Measurements from ENCODE around the gene ENOSF1. TPM values are rescaled to one million over a fixed set of nuclear protein-coding genes. Genes with fewer than 3 reads are reported as not detected.

ENOSF1 gene
- total and polyA plus RNA-seq, 2 donors (not counting 1 experiment from before 2014, with no cell fraction given): 8.0 to 34.8 TPM

GRCh38 chr18:635171-635570, 77.3 kb downstream of the ENOSF1 start:
- intact Hi-C loops (cut with micrococcal nuclease): no loop called here
- Mint-ChIP-seq H3K9me3 (ENCODE audit: insufficient read depth) (no peaks in the 10 kb centered on the region), H3K27me3 (peaks cover 9% of the 10 kb centered on the region), H3K27ac (no peak overlapping the region), H3K4me3 (no peak overlapping the region), H3K4me1 (no peaks in the 10 kb centered on the region)
- Histone ChIP-seq H3K4me3 (ENCODE audit: control extremely low read depth in 1 of 5, extremely low read depth in 1 of 5, insufficient read depth in 1 of 5, low read depth in 2 of 5, low read length in 4 of 5) (no peak overlapping the region), H3K9me3 (ENCODE audit: control extremely low read depth in 1 of 3, control insufficient read depth in 2 of 3, insufficient read depth in 1 of 3, low read length in 2 of 3) (no peaks in the 10 kb centered on the region), H3K9ac (ENCODE audit: low read length) (no peak overlapping the region), H3K4me1 (ENCODE audit: control insufficient read depth in 2 of 2, insufficient read depth in 2 of 2, low read length in 2 of 2) (no peaks in the 10 kb centered on the region), H3K4me2 (replicated peaks; ENCODE audit: low read depth, low read length, poor library complexity, severe bottlenecking) (no peak overlapping the region), H3K79me2 (ENCODE audit: control insufficient read depth, insufficient read depth, low read length) (no peaks in the 10 kb centered on the region), H3K36me3 (replicated peaks in 1 of 2; ENCODE audit: control extremely low read depth in 1 of 2, control insufficient read depth in 1 of 2, extremely low read depth in 1 of 2, insufficient read depth in 2 of 2, low read length in 1 of 2) (no peaks in the 10 kb centered on the region), H3K27ac (ENCODE audit: low read length in 2 of 2) (no peak overlapping the region), H2AFZ (ENCODE audit: insufficient read depth, low read depth, low read length, poor library complexity, severe bottlenecking) (no peak overlapping the region), H4K20me1 (ENCODE audit: control insufficient read depth, insufficient read depth, low read length, poor library complexity, severe bottlenecking) (no peaks in the 10 kb centered on the region), H3K27me3 (replicated peaks in 1 of 4; ENCODE audit: control extremely low read depth in 1 of 4, control insufficient read depth in 3 of 4, insufficient read depth in 4 of 4, low read length in 3 of 4) (no peaks in the 10 kb centered on the region)
- 88% methylated on average over 5 of the region's 8 CpGs for WGBS (ENCODE audit: insufficient coverage)
- ChIA-PET CTCF (no interaction called here), POLR2A (no interaction called here)
- TF ChIP-seq EZH2 (IDR thresholded peaks at IDR 0.05; ENCODE audit: borderline replicate concordance, insufficient read depth, low read depth, low read length, poor library complexity, severe bottlenecking): no peak
- no peak for TF ChIP-seq CTCF (IDR thresholded peaks at IDR 0.05)
- DNase-seq: no peak
- no peak for ATAC-seq (ENCODE audit: low read depth)

GRCh38 chr18:634551-635045, 77.8 kb downstream of the ENOSF1 start:
- Mint-ChIP-seq H3K27me3 (peaks cover 11% of the 10 kb centered on the region), H3K9me3 (ENCODE audit: insufficient read depth) (no peaks in the 10 kb centered on the region), H3K4me1 (no peaks in the 10 kb centered on the region), H3K27ac (no peak overlapping the region), H3K4me3 (no peak overlapping the region)
- WGBS (ENCODE audit: insufficient coverage): no CpG with 5 or more reads among the region's 2 CpGs
- intact Hi-C loops (cut with micrococcal nuclease): no loop called here
- no peak overlapping the region for H3K4me2 ChIP-seq (replicated peaks; ENCODE audit: low read depth, low read length, poor library complexity, severe bottlenecking)
- TF ChIP-seq CTCF (IDR thresholded peaks at IDR 0.05) (no peak), EZH2 (IDR thresholded peaks at IDR 0.05; ENCODE audit: borderline replicate concordance, insufficient read depth, low read depth, low read length, poor library complexity, severe bottlenecking) (no peak)
- no peak for ATAC-seq (ENCODE audit: low read depth)
- no peaks in the 10 kb centered on the region for H4K20me1 ChIP-seq (ENCODE audit: control insufficient read depth, insufficient read depth, low read length, poor library complexity, severe bottlenecking)
- H3K9me3 ChIP-seq (ENCODE audit: control extremely low read depth in 1 of 3, control insufficient read depth in 2 of 3, insufficient read depth in 1 of 3, low read length in 2 of 3): no peaks in the 10 kb centered on the region
- DNase-seq: no peak
- no peaks in the 10 kb centered on the region for H3K4me1 ChIP-seq (ENCODE audit: control insufficient read depth in 2 of 2, insufficient read depth in 2 of 2, low read length in 2 of 2)
- ChIA-PET CTCF (no interaction called here), POLR2A (no interaction called here)
- H3K4me3 ChIP-seq (ENCODE audit: control extremely low read depth in 1 of 5, extremely low read depth in 1 of 5, insufficient read depth in 1 of 5, low read depth in 2 of 5, low read length in 4 of 5): no peak overlapping the region
- H3K27me3 ChIP-seq (replicated peaks in 1 of 4; ENCODE audit: control extremely low read depth in 1 of 4, control insufficient read depth in 3 of 4, insufficient read depth in 4 of 4, low read length in 3 of 4): no peaks in the 10 kb centered on the region
- no peak overlapping the region for H2AFZ ChIP-seq (ENCODE audit: insufficient read depth, low read depth, low read length, poor library complexity, severe bottlenecking)
- no peak overlapping the region for H3K9ac ChIP-seq (ENCODE audit: low read length)
- H3K36me3 ChIP-seq (replicated peaks in 1 of 2; ENCODE audit: control extremely low read depth in 1 of 2, control insufficient read depth in 1 of 2, extremely low read depth in 1 of 2, insufficient read depth in 2 of 2, low read length in 1 of 2): no peaks in the 10 kb centered on the region
- no peak overlapping the region for H3K27ac ChIP-seq (ENCODE audit: low read length in 2 of 2)
- H3K79me2 ChIP-seq (ENCODE audit: control insufficient read depth, insufficient read depth, low read length): no peaks in the 10 kb centered on the region
